GM19468 (cell line): Measurements from ENCODE around the gene WDTC1.
"Not testable (repeated sequence)": the region's sequence is repeated elsewhere in the genome, so short reads cannot be mapped to it uniquely, and the experiment has no call there.

Source experiments
- ATAC-seq: cut with Tn5 transposase; IDR thresholded peaks from one replicate; pipeline ENCODE4 v1.9.1; 2021; ENCODE audit warnings: mild to moderate bottlenecking, moderate library complexity, moderate number of reproducible peaks; ENCODE audit not compliant: unreplicated experiment; ENCODE audit errors: extremely low read depth

Gene WDTC1

GRCh38 chr1:27241677-27242076 lies 7.2 kb downstream of the WDTC1 start:
- ATAC-seq = no peak

GRCh38 chr1:27243665-27244064 lies 9.2 kb downstream of the WDTC1 start:
- not testable (repeated sequence) for ATAC-seq

- no peak for ATAC-seq
These were observed 11.8 kb downstream of the WDTC1 start for GRCh38 chr1:27246194-27246593.

- no peak for ATAC-seq
These were observed 19.2 kb downstream of the WDTC1 start for GRCh38 chr1:27253596-27253995.

GRCh38 chr1:27255136-27255535 lies 20.7 kb downstream of the WDTC1 start:
- no peak for ATAC-seq

- no peak for ATAC-seq
These were observed 22.7 kb downstream of the WDTC1 start for GRCh38 chr1:27257155-27257554.

- no peak for ATAC-seq
These were observed 24.2 kb downstream of the WDTC1 start for GRCh38 chr1:27258598-27258997.

GRCh38 chr1:27267153-27267552 lies 32.7 kb downstream of the WDTC1 start:
- no peak for ATAC-seq

GRCh38 chr1:27269276-27269675 lies 34.8 kb downstream of the WDTC1 start:
- no peak for ATAC-seq

GRCh38 chr1:27274204-27274603 lies 39.8 kb downstream of the WDTC1 start:
- no peak for ATAC-seq

GRCh38 chr1:27275696-27276095 lies 41.3 kb downstream of the WDTC1 start:
- no peak for ATAC-seq

- no peak for ATAC-seq
These were observed 50.2 kb downstream of the WDTC1 start for GRCh38 chr1:27284425-27285273.

- ATAC-seq = no peak
These were observed 50.8 kb downstream of the WDTC1 start for GRCh38 chr1:27285274-27285660.

GRCh38 chr1:27285821-27286220 lies 51.4 kb downstream of the WDTC1 start:
- not testable (repeated sequence) for ATAC-seq

- not testable (repeated sequence) for ATAC-seq
These were observed 54.7 kb downstream of the WDTC1 start for GRCh38 chr1:27289125-27289524.

GRCh38 chr1:27290581-27290980 lies 56.1 kb downstream of the WDTC1 start:
- ATAC-seq = no peak

GRCh38 chr1:27292106-27292505 lies 57.7 kb downstream of the WDTC1 start:
- ATAC-seq = no peak

GRCh38 chr1:27293915-27294314 lies 59.5 kb downstream of the WDTC1 start:
- ATAC-seq = no peak

- ATAC-seq = no peak
These were observed 62.4 kb downstream of the WDTC1 start for GRCh38 chr1:27296773-27297291.

- no peak for ATAC-seq
These were observed 63.5 kb downstream of the WDTC1 start for GRCh38 chr1:27297903-27298302.

GRCh38 chr1:27298632-27299384 lies 64.4 kb downstream of the WDTC1 start:
- ATAC-seq = no peak
